ENCODE measurements around the gene BCL11A. TPM values are rescaled to one million over a fixed set of nuclear protein-coding genes. Genes with fewer than 3 reads are reported as not detected.

BCL11A gene
- total RNA-seq, 1 donor from 2014 or later, result 27.1 TPM

GRCh38 chr2:60446413-60447267, 106.8 kb downstream of the BCL11A start:
- intact Hi-C loops (cut with micrococcal nuclease), result no loop called here
- TF ChIP-seq CTCF (IDR thresholded peaks at IDR 0.05; ENCODE audit: borderline replicate concordance), result no peak
- H3K9me3 ChIP-seq (replicated peaks), result no peaks in the 10 kb centered on the region
- H3K27ac ChIP-seq (replicated peaks), result no peak overlapping the region
- no peaks in the 10 kb centered on the region for H3K27me3 ChIP-seq (ENCODE audit: low read depth)
- no peak overlapping the region for H3K4me3 ChIP-seq
- no peak for DNase-seq
- H3K36me3 ChIP-seq, result no peaks in the 10 kb centered on the region
- H3K4me1 ChIP-seq, result peaks cover 9% of the 10 kb centered on the region

DNA sequence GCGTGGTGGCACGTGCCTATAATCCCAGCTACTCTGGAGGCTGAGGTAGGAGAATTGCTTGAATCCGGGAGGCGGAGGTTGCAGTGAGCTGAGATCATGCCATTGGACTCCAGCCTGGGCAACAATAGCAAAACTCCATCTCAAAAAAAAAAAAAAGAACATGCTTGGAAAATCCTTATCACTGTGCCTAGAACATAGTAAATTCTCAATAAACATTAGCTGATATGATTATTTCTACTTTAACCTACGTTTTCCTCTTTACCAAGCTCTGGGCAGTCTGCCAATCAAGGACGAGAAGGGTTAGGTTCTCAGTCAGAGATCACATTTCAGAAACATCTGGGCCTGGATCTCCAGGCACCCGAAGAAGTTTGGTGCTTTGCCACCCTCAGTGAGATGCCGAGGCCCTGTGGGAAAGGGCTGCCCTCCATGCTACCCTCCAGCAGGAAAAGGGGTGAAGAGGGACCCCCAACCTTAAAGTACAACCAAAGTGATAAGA, 107.7 kb downstream of the BCL11A start:
- intact Hi-C loops (cut with micrococcal nuclease), result no loop called here

GRCh38 chr2:60442608-60443007, 110.8 kb downstream of the BCL11A start:
- no peaks in the 10 kb centered on the region for H3K36me3 ChIP-seq
- TF ChIP-seq CTCF (IDR thresholded peaks at IDR 0.05; ENCODE audit: borderline replicate concordance), result no peak

More for the DNA sequence above, 107.7 kb downstream of the BCL11A start:
- Histone ChIP-seq H3K4me3 (no peak overlapping the region), H3K4me1 (peaks cover 9% of the 10 kb centered on the region), H3K27me3 (ENCODE audit: low read depth) (no peaks in the 10 kb centered on the region), H3K36me3 (no peaks in the 10 kb centered on the region), H3K9me3 (replicated peaks) (no peaks in the 10 kb centered on the region), H3K27ac (replicated peaks) (no peak overlapping the region)
- no peak for DNase-seq
- TF ChIP-seq CTCF (IDR thresholded peaks at IDR 0.05; ENCODE audit: borderline replicate concordance), result no peak

GRCh38 chr2:60441800-60442199, 111.7 kb downstream of the BCL11A start:
- Histone ChIP-seq H3K9me3 (replicated peaks) (no peaks in the 10 kb centered on the region), H3K27me3 (ENCODE audit: low read depth) (no peaks in the 10 kb centered on the region), H3K36me3 (no peaks in the 10 kb centered on the region), H3K4me3 (no peak overlapping the region), H3K4me1 (peaks cover 25% of the 10 kb centered on the region), H3K27ac (replicated peaks) (no peak overlapping the region)
- no peak for DNase-seq
- intact Hi-C loops (cut with micrococcal nuclease), result no loop called here
- no peak for TF ChIP-seq CTCF (IDR thresholded peaks at IDR 0.05; ENCODE audit: borderline replicate concordance)

More at GRCh38 chr2:60442608-60443007, 110.8 kb downstream of the BCL11A start:
- Histone ChIP-seq H3K27ac (replicated peaks) (no peak overlapping the region), H3K4me3 (no peak overlapping the region), H3K27me3 (ENCODE audit: low read depth) (no peaks in the 10 kb centered on the region), H3K4me1 (peaks cover 20% of the 10 kb centered on the region), H3K9me3 (replicated peaks) (no peaks in the 10 kb centered on the region)
- intact Hi-C loops (cut with micrococcal nuclease), result no loop called here
- no peak for DNase-seq

- no peaks in the 10 kb centered on the region for H3K9me3 ChIP-seq (replicated peaks)
- DNase-seq, result no peak
- no peak overlapping the region for H3K27ac ChIP-seq (replicated peaks)
- H3K36me3 ChIP-seq, result no peaks in the 10 kb centered on the region
- H3K4me3 ChIP-seq, result no peak overlapping the region
- H3K4me1 ChIP-seq, result peaks cover 28% of the 10 kb centered on the region
- intact Hi-C loops (cut with micrococcal nuclease), result no loop called here
- TF ChIP-seq CTCF (IDR thresholded peaks at IDR 0.05; ENCODE audit: borderline replicate concordance), result no peak
- H3K27me3 ChIP-seq (ENCODE audit: low read depth), result no peaks in the 10 kb centered on the region
Measured at GRCh38 chr2:60440767-60441163, 112.7 kb downstream of the BCL11A start.

Measured in left ventricle myocardium inferior (tissue), 1 donor.